Right lobe of liver (tissue), 6 donors: ENCODE measurements around the gene MFAP2. TPM values are rescaled to one million over a fixed set of nuclear protein-coding genes. Genes with fewer than 3 reads are reported as not detected.
"Not testable (repeated sequence)": the region's sequence is repeated elsewhere in the genome, so short reads cannot be mapped to it uniquely, and the experiment has no call there.

Source experiments
- ATAC-seq, 4 donors: fragments of 200-7000 bp; cut with Tn5 transposase; one replicate each; pipeline ENCODE4 v1.9.1; 2020; ENCODE audit warnings: mild to moderate bottlenecking in 4 of 4, moderate library complexity in 4 of 4
- DNase-seq, 3 donors: peaks; one replicate each; pipeline ENCODE4 v3.0.0-alpha.2; 2020
- H3K27ac ChIP-seq, 3 donors: fragments of 200-600 bp; one replicate each; pipeline ENCODE4 v1.8.0; 2022
- H3K27me3 ChIP-seq, 2 donors: fragments of 200-600 bp; one replicate each; pipeline ENCODE4 v1.8.0; 2022
- H3K36me3 ChIP-seq, 4 donors: fragments of 200-600 bp; sonication (generic) in 1 of 4; one replicate each; pipeline versions ENCODE4 v1.5.1 to v1.8.0; 2017 to 2022; ENCODE audit warnings: control low read depth in 1 of 4
- H3K4me1 ChIP-seq, 4 donors: fragments of 200-600 bp; sonication (generic) in 1 of 4; one replicate each; pipeline versions ENCODE4 v1.5.1 to v1.8.0; 2017 to 2022; ENCODE audit warnings: control low read depth in 1 of 4
- H3K4me3 ChIP-seq, 3 donors: fragments of 200-600 bp; one replicate each; pipeline ENCODE4 v1.8.0; 2022
- H3K9me3 ChIP-seq, 4 donors: fragments of 200-600 bp; sonication (generic) in 1 of 4; one replicate each; pipeline versions ENCODE4 v1.5.1 to v1.8.0; 2017 to 2022; ENCODE audit warnings: control low read depth in 1 of 4
- POLR2A ChIP-seq: fragments of 450-650 bp; IDR thresholded peaks from one replicate; pipeline ENCODE4 v1.6.1; 2017; ENCODE audit warnings: antibody characterized with exemption, mild to moderate bottlenecking
- WGBS: methylation state at CpG from one replicate; pipeline ENCODE4 v1.1.6; 2018; ENCODE audit warnings: low coverage, low lambda C conversion rate; ENCODE audit not compliant: insufficient coverage; ENCODE audit errors: missing lambda C conversion rate; 5-methylcytosine and 5-hydroxymethylcytosine counted together
- intact Hi-C, 2 donors: fragments of 100-400 bp; cut with DNase I; formaldehyde crosslinking; loops; one replicate each; pipeline versions ENCODE4 v1.11.2 to v1.14.1; 2022
- total RNA-seq, 6 experiments: library from RNA; depleted of rRNA in 2 of 6; stranded (reverse); fragments of >200 nt in 2 of 6; fragmentation: NEBNext Ultra II Directional in 3 of 6; extraction: Animal tissue kit (Norgen Biotek cat#: 25700) in 3 of 6; gene quantifications; one replicate each; pipeline versions ENCODE4 v1.1.0 to v1.2.4, GENCODE V29; 2016 to 2023
- TF ChIP-seq, protein P1 (sequence below), 4 donors: fragments of 200-600 bp in 3 of 4; fragments of 450-650 bp in 1 of 4; IDR thresholded peaks; one replicate each; pipeline versions ENCODE4 v1.5.1 to v1.8.0; 2016 to 2022; ENCODE audit warnings: antibody characterized with exemption in 4 of 4, mild to moderate bottlenecking in 2 of 4
- donor health status: DM: no; HTN: yes; CAD: no.
- donor health status: DM: no; HTN: no; CAD: no.
- donor health status: DM: no; HTN: no; CAD: no.
- donor health status: DM: no; HTN: yes; CAD: no.
- donor health status: DM: no; HTN: yes; CAD: no.

MFAP2 gene
- total RNA-seq, 6 experiments from 2014 or later = 0.35 to 1.3 (median 1.2) TPM; not detected in 3

DNA sequence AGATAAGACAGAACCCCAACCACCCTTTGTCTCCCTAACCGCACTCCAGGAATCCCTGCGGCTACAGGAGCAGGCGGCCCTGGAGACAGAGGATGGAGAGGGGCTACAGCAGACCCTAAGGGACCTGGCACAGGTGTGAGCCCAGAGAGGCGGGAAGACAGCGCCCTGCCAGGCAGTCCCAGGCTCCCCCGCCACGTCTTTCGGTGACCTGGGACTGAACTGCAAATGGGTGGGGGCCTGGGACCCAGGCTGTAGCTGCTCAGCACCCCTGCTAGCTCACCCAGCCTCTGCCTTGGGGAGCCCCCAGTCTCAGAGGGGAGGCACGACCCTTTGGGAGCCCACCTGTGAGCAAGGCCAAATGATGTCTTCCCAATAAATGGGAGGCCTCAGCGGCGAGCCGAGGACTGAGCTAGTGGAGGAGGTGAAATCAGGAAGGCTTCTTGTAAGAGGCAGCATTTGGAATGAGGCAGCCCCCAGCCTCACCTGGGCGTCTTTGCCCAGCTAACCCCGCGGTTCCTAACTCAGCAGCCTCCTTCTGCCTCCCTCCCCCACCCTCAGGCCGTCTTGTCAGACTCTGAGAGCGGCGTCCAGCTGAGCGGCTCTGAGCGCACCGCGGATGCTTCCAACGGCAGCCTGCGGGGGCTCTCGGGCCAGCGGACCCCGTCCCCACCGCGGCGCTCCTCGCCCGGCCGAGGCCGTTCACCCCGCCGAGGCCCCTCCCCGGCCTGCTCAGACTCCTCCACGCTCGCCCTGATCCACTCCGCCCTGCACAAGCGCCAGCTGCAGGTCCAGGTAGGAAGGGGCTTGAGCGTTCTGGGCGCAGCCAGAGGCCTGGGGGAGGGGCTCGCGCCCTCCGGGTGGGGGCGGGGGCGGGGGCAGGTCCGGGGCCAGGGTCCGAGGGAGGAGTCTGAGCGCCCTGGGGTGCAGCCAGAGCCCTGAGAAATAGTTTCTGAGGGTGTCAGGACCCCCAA is 41.8 kb downstream of the MFAP2 start:
- H3K4me3 ChIP-seq = no peak overlapping the region
- intact Hi-C loops = no loop called here

DNA sequence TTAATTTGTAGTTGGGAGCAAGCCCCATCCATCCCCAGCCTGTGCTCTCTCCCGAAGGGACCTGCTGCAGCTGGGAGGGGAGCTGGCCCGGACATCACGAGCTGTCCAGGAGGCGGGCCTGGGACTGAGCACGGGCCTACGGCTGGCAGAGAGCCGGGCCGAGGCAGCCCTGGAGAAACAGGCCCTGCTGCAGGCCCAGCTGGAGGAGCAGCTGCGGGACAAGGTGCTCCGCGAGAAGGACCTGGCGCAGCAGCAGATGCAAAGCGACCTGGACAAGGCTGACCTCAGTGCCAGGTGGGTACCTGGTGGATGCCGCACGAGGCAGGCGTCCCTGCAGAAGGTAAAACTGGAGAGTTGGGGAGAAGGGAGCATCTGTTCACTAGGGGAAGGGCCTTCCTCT is 43.8 kb downstream of the MFAP2 start:
- H3K4me1 ChIP-seq, intact Hi-C loops, H3K36me3 ChIP-seq, DNase-seq, H3K4me3 ChIP-seq, H3K27ac ChIP-seq, H3K9me3 ChIP-seq, H3K27me3 ChIP-seq: not testable (repeated sequence)
- WGBS = 83% methylated on average over 4 of the region's 16 CpGs
- peak in 1 of 4 donors; percentile 6 for ATAC-seq

More for the DNA sequence above, 41.8 kb downstream of the MFAP2 start:
- TF ChIP-seq, protein P1, sequence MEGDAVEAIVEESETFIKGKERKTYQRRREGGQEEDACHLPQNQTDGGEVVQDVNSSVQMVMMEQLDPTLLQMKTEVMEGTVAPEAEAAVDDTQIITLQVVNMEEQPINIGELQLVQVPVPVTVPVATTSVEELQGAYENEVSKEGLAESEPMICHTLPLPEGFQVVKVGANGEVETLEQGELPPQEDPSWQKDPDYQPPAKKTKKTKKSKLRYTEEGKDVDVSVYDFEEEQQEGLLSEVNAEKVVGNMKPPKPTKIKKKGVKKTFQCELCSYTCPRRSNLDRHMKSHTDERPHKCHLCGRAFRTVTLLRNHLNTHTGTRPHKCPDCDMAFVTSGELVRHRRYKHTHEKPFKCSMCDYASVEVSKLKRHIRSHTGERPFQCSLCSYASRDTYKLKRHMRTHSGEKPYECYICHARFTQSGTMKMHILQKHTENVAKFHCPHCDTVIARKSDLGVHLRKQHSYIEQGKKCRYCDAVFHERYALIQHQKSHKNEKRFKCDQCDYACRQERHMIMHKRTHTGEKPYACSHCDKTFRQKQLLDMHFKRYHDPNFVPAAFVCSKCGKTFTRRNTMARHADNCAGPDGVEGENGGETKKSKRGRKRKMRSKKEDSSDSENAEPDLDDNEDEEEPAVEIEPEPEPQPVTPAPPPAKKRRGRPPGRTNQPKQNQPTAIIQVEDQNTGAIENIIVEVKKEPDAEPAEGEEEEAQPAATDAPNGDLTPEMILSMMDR (IDR thresholded peaks at IDR 0.05) = no peak
- no peak for TF ChIP-seq POLR2A
- no peaks in the 10 kb centered on the region for H3K36me3 ChIP-seq
- no peak overlapping the region for H3K27ac ChIP-seq
- no peaks in the 10 kb centered on the region for H3K4me1 ChIP-seq
- peak in 2 of 4 donors; percentile 15 to 20 for ATAC-seq
- DNase-seq = no peak
- WGBS = 43% methylated on average over 33 of the region's 51 CpGs
- no peaks in the 10 kb centered on the region for H3K9me3 ChIP-seq
- H3K27me3 ChIP-seq = no peaks in the 10 kb centered on the region

DNA sequence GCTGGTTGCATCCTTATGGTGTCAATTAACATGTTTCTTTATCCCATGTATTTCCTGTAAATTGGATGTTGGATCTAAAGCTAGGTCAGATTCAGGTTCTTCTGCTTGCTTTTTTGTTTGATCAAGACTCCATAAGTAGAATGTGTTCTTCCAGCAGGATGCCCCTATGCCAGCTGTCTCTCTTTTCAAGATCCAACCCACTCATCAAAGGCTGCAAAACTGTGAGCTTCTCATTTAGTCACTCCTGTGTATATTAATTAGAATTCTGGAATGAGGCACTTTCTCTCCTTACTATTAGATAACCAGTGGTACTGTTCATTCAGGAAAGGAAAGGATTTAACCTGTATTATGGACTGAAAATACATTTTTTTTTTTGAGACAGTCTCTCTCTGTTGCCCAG is 46.5 kb downstream of the MFAP2 start:
- H3K4me1 ChIP-seq, H3K9me3 ChIP-seq, H3K27me3 ChIP-seq, H3K27ac ChIP-seq, DNase-seq, intact Hi-C loops, H3K36me3 ChIP-seq, H3K4me3 ChIP-seq, ATAC-seq: not testable (repeated sequence)

DNA sequence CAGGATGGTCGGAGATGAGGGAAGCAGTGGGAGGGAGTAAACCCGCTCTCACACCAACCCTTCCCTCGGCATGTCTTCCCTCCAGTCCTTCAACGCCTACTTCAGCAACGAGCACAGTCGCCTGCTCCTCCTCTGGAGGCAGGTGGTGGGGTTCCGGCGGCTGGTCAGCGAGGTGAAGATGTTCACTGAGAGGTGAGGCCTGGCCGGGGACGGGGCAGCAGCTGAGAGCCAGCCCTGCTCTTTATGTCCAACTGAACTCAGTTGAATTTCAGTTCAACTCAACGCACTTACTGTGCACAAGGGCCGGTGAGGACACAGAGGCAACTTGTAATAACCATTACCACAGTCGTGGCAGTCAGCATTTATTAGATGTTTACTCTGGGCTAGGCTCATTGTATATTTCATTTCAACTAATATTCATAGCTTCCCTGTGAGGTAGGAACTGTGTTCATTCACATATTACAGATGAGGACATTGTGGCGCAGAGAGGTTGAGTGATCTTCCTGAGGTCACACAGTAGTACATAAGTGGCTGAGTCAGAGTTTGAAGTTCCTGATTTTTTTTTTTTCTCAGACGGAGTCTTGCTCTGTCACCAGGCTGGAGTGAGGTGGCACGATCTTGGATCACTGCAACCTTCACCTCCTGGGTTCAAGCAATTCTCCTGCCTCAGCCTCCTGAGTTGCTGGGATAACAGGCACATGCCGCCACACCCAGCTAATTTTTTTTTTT is 49.0 kb downstream of the MFAP2 start:
- DNase-seq, intact Hi-C loops: not testable (repeated sequence)
- WGBS = 80% methylated on average over 11 of the region's 18 CpGs

DNA sequence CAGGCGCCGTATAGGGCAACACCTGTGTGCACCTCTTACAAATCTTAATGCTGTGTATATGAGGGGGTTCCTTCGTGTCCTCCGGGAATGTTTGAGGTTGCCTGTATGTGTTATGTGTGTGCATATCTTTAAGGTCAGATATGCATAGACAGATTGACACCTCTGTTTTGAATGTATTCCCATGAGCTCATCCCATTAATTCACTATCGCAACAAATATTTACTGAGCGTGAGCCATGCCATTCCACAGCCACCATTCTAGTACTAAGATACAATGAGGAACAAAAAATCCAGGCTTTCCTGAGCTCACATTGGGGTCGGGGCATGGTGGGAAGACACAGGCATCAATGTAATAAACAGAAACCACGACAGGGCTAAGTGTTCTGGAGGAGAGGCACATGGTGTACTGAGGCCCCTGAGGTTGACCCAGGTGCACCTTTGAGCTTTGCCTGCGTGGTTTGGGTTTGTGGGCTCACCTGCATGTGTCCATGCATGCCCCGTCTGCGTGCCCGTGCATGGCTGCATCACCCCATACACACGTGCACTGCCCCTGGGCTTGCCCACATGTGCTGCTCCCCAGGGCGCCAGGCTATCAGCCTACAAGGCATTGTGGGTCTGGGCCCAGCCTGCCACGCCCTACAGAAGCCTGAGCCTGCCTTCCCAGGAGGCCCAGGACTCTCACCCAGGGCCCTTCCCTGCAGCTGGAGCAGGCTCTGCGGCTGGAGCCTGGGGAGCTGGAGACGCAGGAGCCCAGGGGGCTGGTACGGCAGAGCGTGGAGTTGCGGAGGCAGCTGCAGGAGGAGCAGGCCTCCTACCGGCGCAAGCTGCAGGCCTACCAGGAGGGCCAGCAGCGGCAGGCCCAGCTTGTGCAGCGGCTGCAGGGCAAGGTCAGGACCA is 51.0 kb downstream of the MFAP2 start:
- H3K27ac ChIP-seq, H3K4me1 ChIP-seq, DNase-seq, H3K27me3 ChIP-seq, intact Hi-C loops, H3K9me3 ChIP-seq, H3K4me3 ChIP-seq, H3K36me3 ChIP-seq: not testable (repeated sequence)
- peak in 2 of 4 donors; percentile 35 to 45 for ATAC-seq
- 79% methylated on average over 14 of the region's 24 CpGs for WGBS

More for the DNA sequence above, 49.0 kb downstream of the MFAP2 start:
- not testable (repeated sequence) for H3K4me1 ChIP-seq, H3K36me3 ChIP-seq, H3K27me3 ChIP-seq, H3K27ac ChIP-seq, H3K4me3 ChIP-seq, H3K9me3 ChIP-seq, ATAC-seq

DNA sequence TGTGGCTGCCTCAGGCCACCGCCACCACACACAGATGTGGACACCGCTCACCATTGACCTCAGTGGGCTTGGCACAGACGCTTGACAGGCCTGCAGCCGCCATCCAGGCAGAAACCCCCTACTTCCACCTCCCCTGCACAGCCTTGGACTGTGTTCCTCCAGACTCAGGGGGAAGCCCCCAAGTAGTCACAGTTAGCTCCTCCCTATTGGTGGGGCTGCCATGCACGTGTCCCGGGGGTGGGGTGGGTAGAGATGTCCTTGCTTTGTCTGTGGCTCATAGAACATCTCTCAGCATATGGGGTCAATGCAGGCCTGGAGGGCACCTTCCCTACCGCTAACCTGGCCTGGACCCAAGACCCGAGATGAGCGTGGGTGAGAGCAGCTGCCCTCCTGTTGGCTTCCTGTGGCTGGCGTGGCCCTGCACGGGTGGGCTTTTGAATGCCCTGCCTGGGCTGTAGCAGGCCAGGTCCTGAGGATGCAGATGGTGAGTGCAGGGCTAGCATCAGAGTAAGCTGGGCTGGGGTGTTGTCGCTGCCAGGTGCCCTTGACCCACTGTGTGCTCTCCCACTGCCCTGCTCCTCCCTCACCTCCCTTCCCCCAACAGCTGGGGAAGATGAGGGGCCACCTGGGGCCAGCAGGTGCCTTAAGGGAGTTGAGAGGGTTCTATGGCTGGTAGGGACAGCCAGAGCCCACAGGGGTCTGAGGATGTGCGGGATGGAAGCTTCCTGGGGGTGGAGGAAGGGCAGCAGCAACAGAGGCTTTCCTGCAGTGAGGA is 52.5 kb downstream of the MFAP2 start:
- intact Hi-C loops = no loop called here
- Histone ChIP-seq H3K4me1 (no peaks in the 10 kb centered on the region), H3K9me3 (no peaks in the 10 kb centered on the region), H3K36me3 (no peaks in the 10 kb centered on the region), H3K27me3 (no peaks in the 10 kb centered on the region), H3K4me3 (no peak overlapping the region), H3K27ac (no peak overlapping the region)
- no peak for TF ChIP-seq POLR2A
- TF ChIP-seq, protein P1 (IDR thresholded peaks at IDR 0.05) = no peak
- 65% methylated on average over 5 of the region's 13 CpGs for WGBS
- DNase-seq (no peak), ATAC-seq (peak in 1 of 4 donors; percentile 1)
